Measurements from ENCODE around the gene RPTOR. TPM values are rescaled to one million over a fixed set of nuclear protein-coding genes. Genes with fewer than 3 reads are reported as not detected.

The RPTOR gene
- total and polyA plus RNA-seq, 10 of the 15 experiments (the other 5 are each of a cell fraction or from before 2014, with no cell fraction given): 0.18 to 32.1 (median 7.8) TPM

DNA sequence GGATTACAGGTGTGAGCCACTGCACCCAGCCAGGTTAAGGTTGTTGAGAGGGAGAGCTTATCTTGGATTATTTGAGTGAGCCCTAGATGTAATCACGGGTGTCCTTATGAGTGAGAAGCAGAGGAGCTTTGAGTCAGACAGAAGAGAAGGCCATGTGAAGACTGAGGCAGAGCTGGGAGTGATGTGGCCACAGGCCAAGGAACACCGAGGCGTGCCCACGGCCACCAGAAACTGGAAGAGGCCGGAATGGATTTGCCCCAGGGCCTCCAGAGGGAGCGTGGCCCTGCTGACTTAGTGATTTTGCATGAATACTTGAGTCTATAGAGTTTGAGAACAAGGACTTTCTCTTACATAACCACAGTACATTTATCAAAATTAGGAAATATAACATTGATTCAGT lies 137.7 kb downstream of the RPTOR start:
- FAIRE-seq (no peak), ATAC-seq (no peak), DNase-seq (ENCODE audit: low read depth, low spot score) (no peak)
- ChIA-PET SMC1A (ENCODE audit: uncharacterized antibody, unreplicated experiment) (no interaction called here), RAD21 (ENCODE audit: unreplicated experiment) (no interaction called here), CTCF (no interaction called here), POLR2A (interaction anchor here (1.3 kb wide), 1 partner anchor 14 kb away, joined by 3 read pairs; no protein-coding TSS in a partner anchor)
- H3K9me3 ChIP-seq (replicated peaks; ENCODE audit: control insufficient read depth, insufficient read depth, low read length): no peaks in the 10 kb centered on the region
- no TSS peak for BruUV-seq (replicated peaks)
- TF ChIP-seq TBL1XR1 (IDR thresholded peaks at IDR 0.05; ENCODE audit: low read depth, low read length): no peak
- TF ChIP-seq, protein P1, sequence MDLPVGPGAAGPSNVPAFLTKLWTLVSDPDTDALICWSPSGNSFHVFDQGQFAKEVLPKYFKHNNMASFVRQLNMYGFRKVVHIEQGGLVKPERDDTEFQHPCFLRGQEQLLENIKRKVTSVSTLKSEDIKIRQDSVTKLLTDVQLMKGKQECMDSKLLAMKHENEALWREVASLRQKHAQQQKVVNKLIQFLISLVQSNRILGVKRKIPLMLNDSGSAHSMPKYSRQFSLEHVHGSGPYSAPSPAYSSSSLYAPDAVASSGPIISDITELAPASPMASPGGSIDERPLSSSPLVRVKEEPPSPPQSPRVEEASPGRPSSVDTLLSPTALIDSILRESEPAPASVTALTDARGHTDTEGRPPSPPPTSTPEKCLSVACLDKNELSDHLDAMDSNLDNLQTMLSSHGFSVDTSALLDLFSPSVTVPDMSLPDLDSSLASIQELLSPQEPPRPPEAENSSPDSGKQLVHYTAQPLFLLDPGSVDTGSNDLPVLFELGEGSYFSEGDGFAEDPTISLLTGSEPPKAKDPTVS (IDR thresholded peaks at IDR 0.05; ENCODE audit: low read depth, low read length): no peak
- no peak for TF ChIP-seq RBBP5 (conservative IDR thresholded peaks at IDR 0.05)
- TF ChIP-seq, protein P2, sequence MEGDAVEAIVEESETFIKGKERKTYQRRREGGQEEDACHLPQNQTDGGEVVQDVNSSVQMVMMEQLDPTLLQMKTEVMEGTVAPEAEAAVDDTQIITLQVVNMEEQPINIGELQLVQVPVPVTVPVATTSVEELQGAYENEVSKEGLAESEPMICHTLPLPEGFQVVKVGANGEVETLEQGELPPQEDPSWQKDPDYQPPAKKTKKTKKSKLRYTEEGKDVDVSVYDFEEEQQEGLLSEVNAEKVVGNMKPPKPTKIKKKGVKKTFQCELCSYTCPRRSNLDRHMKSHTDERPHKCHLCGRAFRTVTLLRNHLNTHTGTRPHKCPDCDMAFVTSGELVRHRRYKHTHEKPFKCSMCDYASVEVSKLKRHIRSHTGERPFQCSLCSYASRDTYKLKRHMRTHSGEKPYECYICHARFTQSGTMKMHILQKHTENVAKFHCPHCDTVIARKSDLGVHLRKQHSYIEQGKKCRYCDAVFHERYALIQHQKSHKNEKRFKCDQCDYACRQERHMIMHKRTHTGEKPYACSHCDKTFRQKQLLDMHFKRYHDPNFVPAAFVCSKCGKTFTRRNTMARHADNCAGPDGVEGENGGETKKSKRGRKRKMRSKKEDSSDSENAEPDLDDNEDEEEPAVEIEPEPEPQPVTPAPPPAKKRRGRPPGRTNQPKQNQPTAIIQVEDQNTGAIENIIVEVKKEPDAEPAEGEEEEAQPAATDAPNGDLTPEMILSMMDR (IDR thresholded peaks at IDR 0.05 in 2 of 3, conservative IDR thresholded peaks at IDR 0.05 in 1 of 3; ENCODE audit: control insufficient read depth in 2 of 3, extremely low read depth in 1 of 3, insufficient read depth in 1 of 3, low read depth in 3 of 3, low read length in 3 of 3): no peak
- TF ChIP-seq, protein P3, sequence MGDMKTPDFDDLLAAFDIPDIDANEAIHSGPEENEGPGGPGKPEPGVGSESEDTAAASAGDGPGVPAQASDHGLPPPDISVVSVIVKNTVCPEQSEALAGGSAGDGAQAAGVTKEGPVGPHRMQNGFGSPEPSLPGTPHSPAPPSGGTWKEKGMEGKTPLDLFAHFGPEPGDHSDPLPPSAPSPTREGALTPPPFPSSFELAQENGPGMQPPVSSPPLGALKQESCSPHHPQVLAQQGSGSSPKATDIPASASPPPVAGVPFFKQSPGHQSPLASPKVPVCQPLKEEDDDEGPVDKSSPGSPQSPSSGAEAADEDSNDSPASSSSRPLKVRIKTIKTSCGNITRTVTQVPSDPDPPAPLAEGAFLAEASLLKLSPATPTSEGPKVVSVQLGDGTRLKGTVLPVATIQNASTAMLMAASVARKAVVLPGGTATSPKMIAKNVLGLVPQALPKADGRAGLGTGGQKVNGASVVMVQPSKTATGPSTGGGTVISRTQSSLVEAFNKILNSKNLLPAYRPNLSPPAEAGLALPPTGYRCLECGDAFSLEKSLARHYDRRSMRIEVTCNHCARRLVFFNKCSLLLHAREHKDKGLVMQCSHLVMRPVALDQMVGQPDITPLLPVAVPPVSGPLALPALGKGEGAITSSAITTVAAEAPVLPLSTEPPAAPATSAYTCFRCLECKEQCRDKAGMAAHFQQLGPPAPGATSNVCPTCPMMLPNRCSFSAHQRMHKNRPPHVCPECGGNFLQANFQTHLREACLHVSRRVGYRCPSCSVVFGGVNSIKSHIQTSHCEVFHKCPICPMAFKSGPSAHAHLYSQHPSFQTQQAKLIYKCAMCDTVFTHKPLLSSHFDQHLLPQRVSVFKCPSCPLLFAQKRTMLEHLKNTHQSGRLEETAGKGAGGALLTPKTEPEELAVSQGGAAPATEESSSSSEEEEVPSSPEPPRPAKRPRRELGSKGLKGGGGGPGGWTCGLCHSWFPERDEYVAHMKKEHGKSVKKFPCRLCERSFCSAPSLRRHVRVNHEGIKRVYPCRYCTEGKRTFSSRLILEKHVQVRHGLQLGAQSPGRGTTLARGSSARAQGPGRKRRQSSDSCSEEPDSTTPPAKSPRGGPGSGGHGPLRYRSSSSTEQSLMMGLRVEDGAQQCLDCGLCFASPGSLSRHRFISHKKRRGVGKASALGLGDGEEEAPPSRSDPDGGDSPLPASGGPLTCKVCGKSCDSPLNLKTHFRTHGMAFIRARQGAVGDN (IDR thresholded peaks at IDR 0.05): no peak
- TF ChIP-seq, protein P4, sequence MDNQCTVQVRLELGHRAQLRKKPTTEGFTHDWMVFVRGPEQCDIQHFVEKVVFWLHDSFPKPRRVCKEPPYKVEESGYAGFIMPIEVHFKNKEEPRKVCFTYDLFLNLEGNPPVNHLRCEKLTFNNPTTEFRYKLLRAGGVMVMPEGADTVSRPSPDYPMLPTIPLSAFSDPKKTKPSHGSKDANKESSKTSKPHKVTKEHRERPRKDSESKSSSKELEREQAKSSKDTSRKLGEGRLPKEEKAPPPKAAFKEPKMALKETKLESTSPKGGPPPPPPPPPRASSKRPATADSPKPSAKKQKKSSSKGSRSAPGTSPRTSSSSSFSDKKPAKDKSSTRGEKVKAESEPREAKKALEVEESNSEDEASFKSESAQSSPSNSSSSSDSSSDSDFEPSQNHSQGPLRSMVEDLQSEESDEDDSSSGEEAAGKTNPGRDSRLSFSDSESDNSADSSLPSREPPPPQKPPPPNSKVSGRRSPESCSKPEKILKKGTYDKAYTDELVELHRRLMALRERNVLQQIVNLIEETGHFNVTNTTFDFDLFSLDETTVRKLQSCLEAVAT (IDR thresholded peaks at IDR 0.05): no peak
- no peak for TF ChIP-seq MXI1 (IDR thresholded peaks at IDR 0.05; ENCODE audit: low read depth, low read length)
- TF ChIP-seq SREBF1 (IDR thresholded peaks at IDR 0.05; ENCODE audit: low read length): no peak
- TF ChIP-seq, protein P5, sequence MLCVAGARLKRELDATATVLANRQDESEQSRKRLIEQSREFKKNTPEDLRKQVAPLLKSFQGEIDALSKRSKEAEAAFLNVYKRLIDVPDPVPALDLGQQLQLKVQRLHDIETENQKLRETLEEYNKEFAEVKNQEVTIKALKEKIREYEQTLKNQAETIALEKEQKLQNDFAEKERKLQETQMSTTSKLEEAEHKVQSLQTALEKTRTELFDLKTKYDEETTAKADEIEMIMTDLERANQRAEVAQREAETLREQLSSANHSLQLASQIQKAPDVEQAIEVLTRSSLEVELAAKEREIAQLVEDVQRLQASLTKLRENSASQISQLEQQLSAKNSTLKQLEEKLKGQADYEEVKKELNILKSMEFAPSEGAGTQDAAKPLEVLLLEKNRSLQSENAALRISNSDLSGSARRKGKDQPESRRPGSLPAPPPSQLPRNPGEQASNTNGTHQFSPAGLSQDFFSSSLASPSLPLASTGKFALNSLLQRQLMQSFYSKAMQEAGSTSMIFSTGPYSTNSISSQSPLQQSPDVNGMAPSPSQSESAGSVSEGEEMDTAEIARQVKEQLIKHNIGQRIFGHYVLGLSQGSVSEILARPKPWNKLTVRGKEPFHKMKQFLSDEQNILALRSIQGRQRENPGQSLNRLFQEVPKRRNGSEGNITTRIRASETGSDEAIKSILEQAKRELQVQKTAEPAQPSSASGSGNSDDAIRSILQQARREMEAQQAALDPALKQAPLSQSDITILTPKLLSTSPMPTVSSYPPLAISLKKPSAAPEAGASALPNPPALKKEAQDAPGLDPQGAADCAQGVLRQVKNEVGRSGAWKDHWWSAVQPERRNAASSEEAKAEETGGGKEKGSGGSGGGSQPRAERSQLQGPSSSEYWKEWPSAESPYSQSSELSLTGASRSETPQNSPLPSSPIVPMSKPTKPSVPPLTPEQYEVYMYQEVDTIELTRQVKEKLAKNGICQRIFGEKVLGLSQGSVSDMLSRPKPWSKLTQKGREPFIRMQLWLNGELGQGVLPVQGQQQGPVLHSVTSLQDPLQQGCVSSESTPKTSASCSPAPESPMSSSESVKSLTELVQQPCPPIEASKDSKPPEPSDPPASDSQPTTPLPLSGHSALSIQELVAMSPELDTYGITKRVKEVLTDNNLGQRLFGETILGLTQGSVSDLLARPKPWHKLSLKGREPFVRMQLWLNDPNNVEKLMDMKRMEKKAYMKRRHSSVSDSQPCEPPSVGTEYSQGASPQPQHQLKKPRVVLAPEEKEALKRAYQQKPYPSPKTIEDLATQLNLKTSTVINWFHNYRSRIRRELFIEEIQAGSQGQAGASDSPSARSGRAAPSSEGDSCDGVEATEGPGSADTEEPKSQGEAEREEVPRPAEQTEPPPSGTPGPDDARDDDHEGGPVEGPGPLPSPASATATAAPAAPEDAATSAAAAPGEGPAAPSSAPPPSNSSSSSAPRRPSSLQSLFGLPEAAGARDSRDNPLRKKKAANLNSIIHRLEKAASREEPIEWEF (IDR thresholded peaks at IDR 0.05; ENCODE audit: insufficient replicate concordance, low read depth, low read length): no peak
- H4K20me1 ChIP-seq (ENCODE audit: control insufficient read depth, insufficient read depth): no peaks in the 10 kb centered on the region
- H3K27ac ChIP-seq (ENCODE audit: control insufficient read depth, insufficient read depth): no peak overlapping the region
- no peak overlapping the region for H3K9ac ChIP-seq (ENCODE audit: control insufficient read depth, insufficient read depth, low read length)
- H3K4me2 ChIP-seq (ENCODE audit: control insufficient read depth, insufficient read depth): no peak overlapping the region
- no peak overlapping the region for H2AFZ ChIP-seq (ENCODE audit: control insufficient read depth, low read depth, low read length)
- peaks cover 4% of the 10 kb centered on the region for H3K79me2 ChIP-seq (ENCODE audit: control insufficient read depth, insufficient read depth, low read length)
- in situ Hi-C loops (cut with MboI) (no loop called here), intact Hi-C loops (cut with micrococcal nuclease; ENCODE audit: unreplicated experiment) (no loop called here)
- 81% methylated on average over 6 of the region's 6 CpGs for WGBS (ENCODE audit: insufficient coverage, insufficient replicate concordance, low lambda C conversion rate, missing lambda C conversion rate)
- H3K36me3 ChIP-seq (ENCODE audit: control insufficient read depth in 2 of 2, insufficient read depth in 2 of 2, low read length in 1 of 2): peaks cover 0 to 7% of the 10 kb centered on the region in 2 experiments; a peak in 2 of 4 replicates
- H3K4me3 ChIP-seq: no peak overlapping the region
- no peaks in the 10 kb centered on the region for H3K27me3 ChIP-seq (replicated peaks in 1 of 2; ENCODE audit: control insufficient read depth in 2 of 2, insufficient read depth in 2 of 2, low read length in 1 of 2)
- H3K4me1 ChIP-seq (ENCODE audit: control insufficient read depth, insufficient read depth, low read length): peaks cover 3% of the 10 kb centered on the region
